Esophagus squamous epithelium (tissue), 4 donors: Measurements from ENCODE around the gene SCRT2.

ENCODE experiments used
- CTCF ChIP-seq, 6 experiments: fragments of 450-650 bp in 4 of 6; fragments of 200-600 bp in 2 of 6; sonication (generic) in 2 of 6; IDR thresholded peaks; one replicate each; pipeline ENCODE4 v1.5.1; 2016 to 2019; ENCODE audit warnings: antibody characterized with exemption in 6 of 6, mild to moderate bottlenecking in 4 of 6, moderate library complexity in 4 of 6
- POLR2A ChIP-seq, 4 donors: fragments of 450-650 bp; IDR thresholded peaks; one replicate each; pipeline ENCODE4 v1.6.1; 2017; ENCODE audit warnings: antibody characterized with exemption in 4 of 4, mild to moderate bottlenecking in 4 of 4, moderate library complexity in 3 of 4

- TF ChIP-seq CTCF (IDR thresholded peaks at IDR 0.05), result no peak
- no peak for TF ChIP-seq POLR2A (IDR thresholded peaks at IDR 0.05)
Observed at GRCh38 chr20:709991-710779, 34.6 kb upstream of the SCRT2 start.
